Immature natural killer cell (primary cell): Measurements from ENCODE around the gene POU6F2. TPM values are rescaled to one million over a fixed set of nuclear protein-coding genes. Genes with fewer than 3 reads are reported as not detected.

Experiments used
- DNase-seq, 3 donors: peaks; one replicate each; pipeline ENCODE4 v3.0.0; 2022; ENCODE audit warnings: mixed read lengths in 1 of 3
- H3K27ac Mint-ChIP-seq, 6 donors: one replicate each; pipeline ENCODE4 v1.8.0; 2020; ENCODE audit warnings: mixed read lengths in 6 of 6, mild to moderate bottlenecking in 5 of 6, inconsistent platforms in 4 of 6, moderate library complexity in 3 of 6
- H3K27me3 Mint-ChIP-seq, 3 donors: one replicate each; pipeline ENCODE4 v1.8.0; 2020 to 2021; ENCODE audit warnings: low read depth in 3 of 3, mild to moderate bottlenecking in 3 of 3, mixed read lengths in 3 of 3, moderate library complexity in 3 of 3, inconsistent platforms in 1 of 3
- H3K36me3 Mint-ChIP-seq, 3 donors: one replicate each; pipeline ENCODE4 v1.8.0; 2020; ENCODE audit warnings: mixed read lengths in 3 of 3, inconsistent platforms in 2 of 3, mild to moderate bottlenecking in 2 of 3
- H3K4me1 Mint-ChIP-seq, 2 donors: one replicate each; pipeline ENCODE4 v1.8.0; 2020; ENCODE audit warnings: inconsistent platforms in 2 of 2, mild to moderate bottlenecking in 2 of 2, mixed read lengths in 2 of 2, moderate library complexity in 1 of 2
- H3K4me3 Mint-ChIP-seq, 5 donors: one replicate each; pipeline ENCODE4 v1.8.0; 2020; ENCODE audit warnings: mild to moderate bottlenecking in 5 of 5, mixed read lengths in 5 of 5, inconsistent platforms in 3 of 5, moderate library complexity in 3 of 5
- H3K9me3 Mint-ChIP-seq, 6 donors: one replicate each; pipeline ENCODE4 v1.8.0; 2020; ENCODE audit warnings: mild to moderate bottlenecking in 6 of 6, mixed read lengths in 6 of 6, inconsistent platforms in 4 of 6, moderate library complexity in 3 of 6
- polyA plus RNA-seq, 3 donors: library from polyadenylated mRNA; unstranded; fragments of 300-500 nt; fragmentation: Illumina TruSeq; gene quantifications; one replicate each; pipeline ENCODE4 v1.2.3, GENCODE V29; 2021

Gene POU6F2
- polyA plus RNA-seq, 3 donors from 2014 or later = not detected

GRCh38 chr7:39088730-39089593 is 111.3 kb downstream of the POU6F2 start:
- no peaks in the 10 kb centered on the region for H3K9me3 Mint-ChIP-seq
- no peaks in the 10 kb centered on the region for H3K36me3 Mint-ChIP-seq
- peaks cover 4 to 15% (median 4%) of the 10 kb centered on the region in 3 donors for H3K27me3 Mint-ChIP-seq
- H3K4me3 Mint-ChIP-seq = no peak overlapping the region
- no peak overlapping the region for H3K27ac Mint-ChIP-seq
- DNase-seq = no peak
- no peaks in the 10 kb centered on the region for H3K4me1 Mint-ChIP-seq

- Mint-ChIP-seq H3K4me1 (no peaks in the 10 kb centered on the region), H3K9me3 (no peaks in the 10 kb centered on the region), H3K36me3 (no peaks in the 10 kb centered on the region), H3K27me3 (peaks cover 4 to 9% (median 4%) of the 10 kb centered on the region in 3 donors), H3K27ac (no peak overlapping the region), H3K4me3 (no peak overlapping the region)
- DNase-seq = no peak
These were observed 113.4 kb downstream of the POU6F2 start for GRCh38 chr7:39091145-39091544.

GRCh38 chr7:39091774-39092173 is 114.1 kb downstream of the POU6F2 start:
- Mint-ChIP-seq H3K27me3 (peaks cover 2 to 4% (median 4%) of the 10 kb centered on the region in 3 donors), H3K4me1 (no peaks in the 10 kb centered on the region), H3K4me3 (no peak overlapping the region), H3K9me3 (no peaks in the 10 kb centered on the region), H3K27ac (no peak overlapping the region), H3K36me3 (no peaks in the 10 kb centered on the region)
- DNase-seq = no peak

DNA sequence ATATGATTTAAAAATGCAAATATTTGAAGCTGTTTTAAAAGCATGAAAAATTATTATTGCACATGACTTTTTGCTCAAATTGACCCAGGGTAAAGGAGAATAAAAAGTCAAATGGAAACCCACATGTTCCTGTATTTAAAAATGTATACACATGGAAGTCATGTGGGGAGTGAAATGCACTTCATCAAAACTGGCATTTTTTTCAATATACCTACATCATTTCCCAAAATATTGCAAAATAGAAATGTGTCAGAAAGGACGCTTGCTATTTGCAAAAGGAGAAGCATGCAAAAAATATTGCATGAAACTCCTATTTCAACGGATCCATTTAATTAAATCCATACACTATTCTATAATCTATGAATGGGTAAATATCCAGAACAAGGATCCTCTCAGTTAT is 117.0 kb downstream of the POU6F2 start:
- no peaks in the 10 kb centered on the region for H3K36me3 Mint-ChIP-seq
- H3K9me3 Mint-ChIP-seq = no peaks in the 10 kb centered on the region
- no peak overlapping the region for H3K4me3 Mint-ChIP-seq
- peaks cover 0 to 4% (median 2%) of the 10 kb centered on the region in 3 donors for H3K27me3 Mint-ChIP-seq
- H3K4me1 Mint-ChIP-seq = no peaks in the 10 kb centered on the region
- H3K27ac Mint-ChIP-seq = no peak overlapping the region
- no peak for DNase-seq

DNA sequence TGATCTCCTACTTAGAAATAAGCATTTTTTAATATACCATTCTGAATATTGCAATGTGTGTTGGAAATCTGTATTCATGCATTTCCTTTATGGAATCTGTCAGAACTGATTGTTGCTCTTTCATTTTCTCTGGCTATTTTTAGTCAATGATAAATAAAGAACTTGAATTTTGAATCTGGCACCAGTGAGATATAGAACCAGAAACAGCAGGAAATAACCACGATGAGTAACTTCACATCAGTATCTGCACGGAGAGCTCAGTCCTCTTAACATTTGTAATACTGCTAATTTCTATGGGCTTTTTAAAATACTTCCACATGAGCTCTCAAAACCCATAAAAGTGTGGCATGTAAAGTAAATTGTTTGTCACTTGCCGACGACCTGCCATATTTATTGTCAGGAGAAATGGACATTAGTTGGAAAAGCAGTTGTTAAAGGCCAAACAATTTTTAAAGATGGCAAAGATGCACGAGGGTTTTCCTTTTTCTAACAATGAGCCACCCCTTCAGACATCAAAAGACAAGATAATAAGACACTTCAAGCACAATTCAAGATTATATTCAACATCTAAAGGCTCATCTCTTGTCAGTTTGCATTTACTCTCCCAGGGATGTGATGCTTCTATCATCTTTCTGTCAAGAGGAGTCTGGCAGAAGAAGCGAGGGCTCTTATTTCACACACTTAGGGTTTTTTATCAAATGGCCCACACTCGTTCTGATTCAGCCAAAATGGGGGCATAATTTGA is 118.3 kb downstream of the POU6F2 start:
- Mint-ChIP-seq H3K4me1 (no peaks in the 10 kb centered on the region), H3K4me3 (no peak overlapping the region), H3K36me3 (no peaks in the 10 kb centered on the region), H3K27ac (no peak overlapping the region), H3K9me3 (no peaks in the 10 kb centered on the region), H3K27me3 (peaks cover 0 to 4% (median 2%) of the 10 kb centered on the region in 3 donors)
- no peak for DNase-seq

DNA sequence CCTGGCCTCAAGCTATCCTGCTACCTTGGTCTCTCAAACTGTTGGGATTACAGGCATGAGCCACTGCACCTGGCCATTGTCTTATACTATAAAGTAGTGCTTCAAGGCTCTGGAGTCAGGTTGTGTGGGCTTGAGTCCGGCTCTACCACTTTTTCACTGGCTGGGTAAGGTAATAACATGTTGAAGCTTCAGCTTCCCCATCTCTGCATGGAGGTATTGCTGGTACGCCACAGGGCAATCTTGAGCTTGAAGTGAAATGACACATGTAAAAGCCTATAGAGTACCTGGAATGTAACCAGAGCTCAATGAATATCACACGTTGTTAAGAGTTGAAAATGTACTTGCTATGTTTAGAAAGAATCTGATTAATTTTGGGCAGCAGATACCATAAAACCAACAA is 120.8 kb downstream of the POU6F2 start:
- peaks cover 0 to 2% (median 0%) of the 10 kb centered on the region in 6 donors for H3K9me3 Mint-ChIP-seq
- peaks cover 2 to 6% (median 4%) of the 10 kb centered on the region in 3 donors for H3K27me3 Mint-ChIP-seq
- no peak overlapping the region for H3K4me3 Mint-ChIP-seq
- H3K4me1 Mint-ChIP-seq = no peaks in the 10 kb centered on the region
- no peak for DNase-seq
- H3K36me3 Mint-ChIP-seq = no peaks in the 10 kb centered on the region
- no peak overlapping the region for H3K27ac Mint-ChIP-seq

DNA sequence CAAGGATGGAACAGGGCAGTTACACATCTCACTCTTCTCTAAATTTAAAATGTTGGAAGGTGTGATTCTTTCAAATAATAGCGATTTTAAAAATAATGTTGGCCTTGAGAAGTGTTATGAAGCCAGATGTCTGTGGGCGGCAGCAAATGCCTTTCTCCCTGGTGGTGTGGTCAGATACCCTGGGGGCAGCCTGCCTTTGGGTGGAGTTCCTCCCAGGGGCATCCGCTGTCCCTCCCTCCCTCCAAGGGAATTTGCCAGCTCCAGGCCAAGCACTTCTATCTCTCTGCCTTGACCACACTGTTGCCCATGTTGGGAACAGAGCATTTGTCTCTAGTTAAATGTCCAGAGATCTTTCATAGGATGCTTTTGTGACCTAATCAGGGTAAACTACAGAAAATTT is 121.4 kb downstream of the POU6F2 start:
- DNase-seq = no peak
- Mint-ChIP-seq H3K4me3 (no peak overlapping the region), H3K27me3 (peaks cover 2 to 6% (median 3%) of the 10 kb centered on the region in 3 donors), H3K36me3 (no peaks in the 10 kb centered on the region), H3K9me3 (peaks cover 0 to 2% (median 0%) of the 10 kb centered on the region in 6 donors), H3K27ac (no peak overlapping the region), H3K4me1 (no peaks in the 10 kb centered on the region)

- DNase-seq = no peak
- Mint-ChIP-seq H3K27me3 (peaks cover 2 to 6% (median 3%) of the 10 kb centered on the region in 3 donors), H3K4me1 (no peaks in the 10 kb centered on the region), H3K27ac (no peak overlapping the region), H3K36me3 (no peaks in the 10 kb centered on the region), H3K9me3 (peaks cover 0 to 2% (median 0%) of the 10 kb centered on the region in 6 donors), H3K4me3 (no peak overlapping the region)
These were observed 122.6 kb downstream of the POU6F2 start for GRCh38 chr7:39100270-39100669.

GRCh38 chr7:39102234-39102633 is 124.5 kb downstream of the POU6F2 start:
- no peak for DNase-seq
- no peak overlapping the region for H3K27ac Mint-ChIP-seq
- no peaks in the 10 kb centered on the region for H3K36me3 Mint-ChIP-seq
- peaks cover 0 to 2% (median 0%) of the 10 kb centered on the region in 6 donors for H3K9me3 Mint-ChIP-seq
- peaks cover 2 to 6% (median 3%) of the 10 kb centered on the region in 3 donors for H3K27me3 Mint-ChIP-seq
- H3K4me1 Mint-ChIP-seq = no peaks in the 10 kb centered on the region
- H3K4me3 Mint-ChIP-seq = no peak overlapping the region

DNA sequence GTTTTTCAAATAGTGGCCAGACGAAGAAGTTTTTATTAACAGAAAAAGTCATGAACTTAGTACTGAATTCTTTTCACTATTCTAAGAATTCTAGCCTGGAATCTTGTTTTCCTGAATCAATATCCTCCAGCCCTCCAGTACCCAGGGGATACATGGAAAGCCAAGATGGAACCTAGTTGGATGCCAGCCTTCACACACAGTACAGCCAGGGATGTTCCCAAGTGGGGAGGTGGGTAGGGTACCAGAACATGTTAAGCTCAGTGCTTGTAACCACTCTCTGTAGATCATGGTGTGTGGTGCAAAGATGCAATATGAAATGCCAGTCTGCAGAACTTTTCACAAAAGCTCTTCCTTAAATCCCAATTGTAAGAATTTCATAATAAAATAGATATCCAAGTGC is 128.0 kb downstream of the POU6F2 start:
- H3K9me3 Mint-ChIP-seq = peaks cover 0 to 2% (median 0%) of the 10 kb centered on the region in 6 donors
- no peaks in the 10 kb centered on the region for H3K36me3 Mint-ChIP-seq
- no peaks in the 10 kb centered on the region for H3K4me1 Mint-ChIP-seq
- DNase-seq = no peak
- peaks cover 3 to 4% (median 4%) of the 10 kb centered on the region in 3 donors for H3K27me3 Mint-ChIP-seq
- H3K27ac Mint-ChIP-seq = no peak overlapping the region
- H3K4me3 Mint-ChIP-seq = no peak overlapping the region

- Mint-ChIP-seq H3K4me3 (no peak overlapping the region), H3K4me1 (peaks cover 0 to 3% of the 10 kb centered on the region in 2 donors), H3K36me3 (no peaks in the 10 kb centered on the region), H3K27me3 (peaks cover 0 to 9% (median 3%) of the 10 kb centered on the region in 3 donors), H3K9me3 (no peaks in the 10 kb centered on the region), H3K27ac (no peak overlapping the region)
- DNase-seq = no peak
These were observed 148.1 kb downstream of the POU6F2 start for GRCh38 chr7:39125846-39126245.

DNA sequence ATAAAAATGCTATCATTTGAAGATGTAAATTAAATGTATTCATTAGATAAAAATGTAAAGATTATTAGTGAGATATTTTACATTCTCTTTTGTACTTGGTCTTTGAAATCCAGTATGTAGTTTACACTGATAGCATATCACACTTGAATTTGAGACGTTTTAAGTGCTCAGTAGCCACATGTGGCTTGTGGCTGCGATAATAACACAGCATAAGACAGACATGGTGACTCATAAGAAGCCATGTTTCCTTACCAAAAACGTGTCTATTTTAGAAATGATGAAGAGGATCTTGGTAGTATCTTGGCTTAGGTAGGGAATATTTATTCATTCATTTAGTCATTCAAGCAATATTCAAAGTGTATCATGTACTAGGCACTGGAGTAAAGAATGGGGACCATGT is 149.3 kb downstream of the POU6F2 start:
- Mint-ChIP-seq H3K4me3 (no peak overlapping the region), H3K36me3 (no peaks in the 10 kb centered on the region), H3K27ac (no peak overlapping the region), H3K4me1 (peaks cover 0 to 9% of the 10 kb centered on the region in 2 donors), H3K27me3 (peaks cover 0 to 9% (median 5%) of the 10 kb centered on the region in 3 donors), H3K9me3 (no peaks in the 10 kb centered on the region)
- no peak for DNase-seq

DNA sequence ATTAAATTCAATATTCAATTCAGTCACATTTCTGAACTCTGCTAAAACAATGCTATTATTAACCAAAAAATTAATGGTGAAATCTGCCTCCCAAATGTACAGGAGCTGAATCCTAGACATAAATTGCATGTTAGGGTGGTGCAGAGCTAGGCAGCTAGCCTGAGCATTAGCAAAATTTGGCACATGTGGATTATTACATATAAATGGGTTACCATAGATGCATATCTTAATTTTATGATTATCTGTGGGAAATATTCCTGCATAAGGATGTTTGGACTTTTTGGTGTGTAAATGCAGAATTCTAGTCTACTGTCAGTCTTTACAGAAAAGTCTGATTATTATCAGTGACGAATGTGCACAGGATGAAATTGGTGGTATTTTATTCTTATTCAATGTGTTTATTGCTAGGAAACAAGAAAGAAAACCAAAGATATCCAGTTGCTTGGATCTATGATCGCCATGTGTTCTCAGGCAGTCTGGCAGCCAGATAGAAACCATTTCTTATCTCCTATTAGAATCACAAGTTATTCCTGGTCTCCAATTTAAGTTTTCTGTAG is 150.7 kb downstream of the POU6F2 start:
- no peak for DNase-seq
- no peaks in the 10 kb centered on the region for H3K36me3 Mint-ChIP-seq
- no peak overlapping the region for H3K27ac Mint-ChIP-seq

GRCh38 chr7:39130274-39130673 is 152.6 kb downstream of the POU6F2 start:
- Mint-ChIP-seq H3K36me3 (no peaks in the 10 kb centered on the region), H3K4me3 (peak overlapping the region in 3 of 5 donors; percentile 56 to 81 (median 64)), H3K4me1 (peaks cover 0 to 9% of the 10 kb centered on the region in 2 donors), H3K9me3 (no peaks in the 10 kb centered on the region), H3K27me3 (peaks cover 3 to 11% (median 5%) of the 10 kb centered on the region in 3 donors), H3K27ac (no peak overlapping the region)
- no peak for DNase-seq

More for the DNA sequence above, 150.7 kb downstream of the POU6F2 start:
- Mint-ChIP-seq H3K4me1 (peaks cover 0 to 9% of the 10 kb centered on the region in 2 donors), H3K4me3 (no peak overlapping the region), H3K27me3 (peaks cover 3 to 9% (median 8%) of the 10 kb centered on the region in 3 donors), H3K9me3 (no peaks in the 10 kb centered on the region)
